Measurements from ENCODE around the gene CRYBB1.

CRYBB1 gene

GRCh38 chr22:26577081-26577480 is 40.7 kb downstream of the CRYBB1 start:
- DNase-seq (ENCODE audit: low read depth): no peak

- no peak for DNase-seq (ENCODE audit: low read depth)
Observed at GRCh38 chr22:26576026-26576680, 41.7 kb downstream of the CRYBB1 start.

GRCh38 chr22:26574001-26574723 is 43.7 kb downstream of the CRYBB1 start:
- no peak for DNase-seq (ENCODE audit: low read depth)

- no peak for DNase-seq (ENCODE audit: low read depth)
Observed at GRCh38 chr22:26573026-26573662, 44.7 kb downstream of the CRYBB1 start.

- DNase-seq (ENCODE audit: low read depth): no peak
Observed at GRCh38 chr22:26570864-26571525, 46.8 kb downstream of the CRYBB1 start.

- DNase-seq (ENCODE audit: low read depth): no peak
Observed at GRCh38 chr22:26570115-26570514, 47.7 kb downstream of the CRYBB1 start.

- no peak for DNase-seq (ENCODE audit: low read depth)
Observed at GRCh38 chr22:26568207-26568706, 49.6 kb downstream of the CRYBB1 start.

- no peak for DNase-seq (ENCODE audit: low read depth)
Observed at GRCh38 chr22:26567610-26568009, 50.2 kb downstream of the CRYBB1 start.

GRCh38 chr22:26566994-26567393 is 50.8 kb downstream of the CRYBB1 start:
- no peak for DNase-seq (ENCODE audit: low read depth)

GRCh38 chr22:26565889-26566288 is 51.9 kb downstream of the CRYBB1 start:
- no peak for DNase-seq (ENCODE audit: low read depth)

- no peak for DNase-seq (ENCODE audit: low read depth)
Observed at GRCh38 chr22:26565181-26565580, 52.6 kb downstream of the CRYBB1 start.

GRCh38 chr22:26564672-26565071 is 53.2 kb downstream of the CRYBB1 start:
- no peak for DNase-seq (ENCODE audit: low read depth)

GRCh38 chr22:26564181-26564580 is 53.6 kb downstream of the CRYBB1 start:
- DNase-seq (ENCODE audit: low read depth): no peak

- no peak for DNase-seq (ENCODE audit: low read depth)
Observed at GRCh38 chr22:26563022-26563421, 54.8 kb downstream of the CRYBB1 start.

GRCh38 chr22:26561756-26562417 is 55.9 kb downstream of the CRYBB1 start:
- DNase-seq (ENCODE audit: low read depth): no peak

- no peak for DNase-seq (ENCODE audit: low read depth)
Observed at GRCh38 chr22:26559961-26560575, 57.8 kb downstream of the CRYBB1 start.

- DNase-seq (ENCODE audit: low read depth): no peak
Observed at GRCh38 chr22:26558248-26558895, 59.5 kb downstream of the CRYBB1 start.

GRCh38 chr22:26556904-26557303 is 60.9 kb downstream of the CRYBB1 start:
- no peak for DNase-seq (ENCODE audit: low read depth)

- no peak for DNase-seq (ENCODE audit: low read depth)
Observed at GRCh38 chr22:26555478-26555877, 62.3 kb downstream of the CRYBB1 start.

GRCh38 chr22:26554956-26555355 is 62.9 kb downstream of the CRYBB1 start:
- no peak for DNase-seq (ENCODE audit: low read depth)

All from stimulated activated CD8-positive, alpha-beta memory T cell treated with anti-CD3 and anti-CD28 coated beads, Interleukin-12 subunit alpha, Interleukin-12 subunit beta, amount 100 ng/mL, for 4 hours (primary cell).